HEK293T (cell line): Measurements from ENCODE around the gene CNGB1.
"Not testable (repeated sequence)": the region's sequence is repeated elsewhere in the genome, so short reads cannot be mapped to it uniquely, and the experiment has no call there.

Source experiments
- CTCF ChIA-PET: fragments of 350-600 bp; formaldehyde crosslinking; extraction: SDS; loops from one replicate; lab custom pipeline; 2021; ENCODE audit warnings: antibody characterized with exemption, inconsistent platforms; lab: Yijun Ruan, JAX
- POLR2A ChIA-PET: fragments of 350-600 bp; formaldehyde crosslinking; extraction: SDS; loops from one replicate; lab custom pipeline; 2020; ENCODE audit warnings: antibody characterized with exemption, inconsistent platforms; lab: Yijun Ruan, JAX
- DNase-seq: peaks from one replicate; pipeline ENCODE4 v3.0.0; 2012; ENCODE audit warnings: mixed read lengths; ENCODE audit errors: extremely low spot score
- ARNT ChIP-seq: fragments of 450-650 bp; IDR thresholded peaks from 2 replicates; pipeline ENCODE4 v1.6.1; 2017; ENCODE audit warnings: mild to moderate bottlenecking
- BHLHE40 ChIP-seq: fragments of 450-650 bp; IDR thresholded peaks from 2 replicates; pipeline ENCODE4 v1.6.1; 2016; ENCODE audit warnings: mild to moderate bottlenecking, moderate library complexity, borderline replicate concordance
- CTBP1 ChIP-seq: fragments of 450-650 bp; IDR thresholded peaks from 2 replicates; pipeline ENCODE4 v1.6.1; 2016; ENCODE audit warnings: borderline replicate concordance
- ELF4 ChIP-seq: fragments of 450-650 bp; IDR thresholded peaks from 2 replicates; pipeline ENCODE4 v1.6.1; 2017; ENCODE audit warnings: antibody characterized with exemption
- FOXA1 ChIP-seq: fragments of 450-650 bp; IDR thresholded peaks from 2 replicates; pipeline ENCODE4 v1.6.1; 2016; ENCODE audit warnings: mild to moderate bottlenecking
- FOXK2 ChIP-seq: fragments of 450-650 bp; IDR thresholded peaks from 2 replicates; pipeline ENCODE4 v1.6.1; 2016; ENCODE audit warnings: mild to moderate bottlenecking
- FOXM1 ChIP-seq: fragments of 450-650 bp; IDR thresholded peaks from 2 replicates; pipeline ENCODE4 v1.6.1; 2017; ENCODE audit warnings: mild to moderate bottlenecking, borderline replicate concordance
- HDGF ChIP-seq: fragments of 450-650 bp; IDR thresholded peaks from 2 replicates; pipeline ENCODE4 v1.6.1; 2017; ENCODE audit warnings: antibody characterized with exemption, borderline replicate concordance
- L3MBTL2 ChIP-seq: fragments of 450-650 bp; conservative IDR thresholded peaks from 2 replicates; pipeline ENCODE4 v1.6.1; 2016; ENCODE audit warnings: mild to moderate bottlenecking
- LEF1 ChIP-seq: fragments of 450-650 bp; IDR thresholded peaks from 2 replicates; pipeline ENCODE4 v1.6.1; 2017; ENCODE audit warnings: mild to moderate bottlenecking, borderline replicate concordance
- NFRKB ChIP-seq: fragments of 450-650 bp; IDR thresholded peaks from 2 replicates; pipeline ENCODE4 v1.6.1; 2016; ENCODE audit warnings: mild to moderate bottlenecking, moderate library complexity
- PKNOX1 ChIP-seq: fragments of 450-650 bp; IDR thresholded peaks from 2 replicates; pipeline ENCODE4 v1.6.1; 2016
- SP1 ChIP-seq: fragments of 450-650 bp; IDR thresholded peaks from 2 replicates; pipeline ENCODE4 v1.6.1; 2017
- SUZ12 ChIP-seq: fragments of 450-650 bp; IDR thresholded peaks from 2 replicates; pipeline ENCODE4 v1.6.1; 2016; ENCODE audit warnings: mild to moderate bottlenecking
- TARDBP ChIP-seq: fragments of 450-650 bp; IDR thresholded peaks from 2 replicates; pipeline ENCODE4 v1.6.1; 2016
- ZNF384 ChIP-seq: fragments of 450-650 bp; IDR thresholded peaks from 2 replicates; pipeline ENCODE4 v1.6.1; 2016

The CNGB1 gene

GRCh38 chr16:57876210-57876609 is 94.7 kb downstream of the CNGB1 start:
- TF ChIP-seq TARDBP: no peak
- no peak for TF ChIP-seq SP1
- no peak for TF ChIP-seq NFRKB
- no peak for TF ChIP-seq SUZ12
- no peak for TF ChIP-seq FOXA1
- TF ChIP-seq FOXM1: no peak
- TF ChIP-seq LEF1: no peak
- TF ChIP-seq L3MBTL2: no peak
- TF ChIP-seq ARNT: no peak
- no peak for TF ChIP-seq ZNF384
- no peak for TF ChIP-seq BHLHE40
- TF ChIP-seq FOXK2: no peak
- TF ChIP-seq CTBP1: no peak
- TF ChIP-seq PKNOX1: no peak
- DNase-seq: no peak
- CTCF ChIA-PET: no interaction called here
- POLR2A ChIA-PET: no interaction called here

GRCh38 chr16:57875347-57875746 is 95.6 kb downstream of the CNGB1 start:
- ChIA-PET POLR2A (no interaction called here), CTCF (no interaction called here)
- TF ChIP-seq FOXM1 (no peak), SP1 (no peak), ELF4 (no peak)
- DNase-seq: no peak

GRCh38 chr16:57873218-57873617 is 97.7 kb downstream of the CNGB1 start:
- no peak for TF ChIP-seq FOXM1
- no peak for TF ChIP-seq L3MBTL2
- TF ChIP-seq ZNF384: no peak
- no peak for TF ChIP-seq SP1
- no peak for TF ChIP-seq ARNT
- no peak for TF ChIP-seq ELF4
- TF ChIP-seq BHLHE40: no peak
- no peak for TF ChIP-seq HDGF
- no peak for TF ChIP-seq SUZ12
- TF ChIP-seq LEF1: no peak
- TF ChIP-seq PKNOX1: no peak
- TF ChIP-seq FOXA1: no peak
- no peak for TF ChIP-seq FOXK2
- TF ChIP-seq NFRKB: no peak
- no peak for TF ChIP-seq CTBP1
- TF ChIP-seq TARDBP: no peak
- DNase-seq: no peak
- ChIA-PET POLR2A (no interaction called here), CTCF (interaction anchor here (0.6 kb wide), 1 partner anchor 1456 kb away, joined by 8 read pairs; no protein-coding TSS in a partner anchor)

GRCh38 chr16:57872764-57873163 is 98.2 kb downstream of the CNGB1 start:
- POLR2A ChIA-PET, DNase-seq: not testable (repeated sequence)
- CTCF ChIA-PET: interaction anchor here (0.6 kb wide), 1 partner anchor 1456 kb away, joined by 8 read pairs; no protein-coding TSS in a partner anchor

- no peak for TF ChIP-seq SUZ12
- ChIA-PET POLR2A (no interaction called here), CTCF (no interaction called here)
- DNase-seq: no peak
Observed at GRCh38 chr16:57871456-57871855, 99.5 kb downstream of the CNGB1 start.

- DNase-seq: no peak
- ChIA-PET POLR2A (no interaction called here), CTCF (no interaction called here)
- TF ChIP-seq ELF4: no peak
- no peak for TF ChIP-seq SUZ12
- TF ChIP-seq FOXA1: no peak
- TF ChIP-seq L3MBTL2: no peak
Observed at GRCh38 chr16:57870753-57871454, 100.0 kb downstream of the CNGB1 start.

- POLR2A ChIA-PET: no interaction called here
- no peak for DNase-seq
- TF ChIP-seq FOXM1 (no peak), FOXA1 (no peak), SUZ12 (no peak), ELF4 (no peak), FOXK2 (no peak), PKNOX1 (no peak), TARDBP (no peak)
- CTCF ChIA-PET: no interaction called here
Observed at GRCh38 chr16:57868913-57869520, 101.9 kb downstream of the CNGB1 start.
